IgD-negative memory B cell (primary cell): Measurements from ENCODE around the gene PTH1R. TPM values are rescaled to one million over a fixed set of nuclear protein-coding genes. Genes with fewer than 3 reads are reported as not detected.
A peak's percentile ranks its signal among the peaks of the same experiment; 100 is the strongest.

ENCODE experiments used
- H3K27ac Mint-ChIP-seq, 3 donors: one replicate each; pipeline ENCODE4 v1.8.0; 2020 to 2022; ENCODE audit warnings: mild to moderate bottlenecking in 3 of 3, mixed read lengths in 3 of 3, moderate library complexity in 1 of 3
- H3K27me3 Mint-ChIP-seq: one replicate; pipeline ENCODE4 v1.8.0; 2021; ENCODE audit warnings: mixed read lengths
- H3K36me3 Mint-ChIP-seq: one replicate; pipeline ENCODE4 v1.8.0; 2020; ENCODE audit warnings: mild to moderate bottlenecking, mixed read lengths
- H3K4me1 Mint-ChIP-seq, 3 donors: one replicate each; pipeline ENCODE4 v1.8.0; 2020 to 2022; ENCODE audit warnings: mixed read lengths in 3 of 3, mild to moderate bottlenecking in 1 of 3
- H3K4me3 Mint-ChIP-seq, 4 donors: one replicate each; pipeline ENCODE4 v1.8.0; 2020 to 2022; ENCODE audit warnings: mild to moderate bottlenecking in 4 of 4, mixed read lengths in 4 of 4, moderate library complexity in 3 of 4
- H3K9me3 Mint-ChIP-seq, 3 donors: one replicate each; pipeline ENCODE4 v1.8.0; 2020 to 2021; ENCODE audit warnings: mixed read lengths in 3 of 3, mild to moderate bottlenecking in 1 of 3
- polyA plus RNA-seq: library from polyadenylated mRNA; unstranded; fragments of 300-500 nt; fragmentation: Illumina TruSeq; gene quantifications from one replicate; pipeline ENCODE4 v1.2.3, GENCODE V29; 2021

The PTH1R gene
- polyA plus RNA-seq, 1 donor from 2014 or later: not detected

- Mint-ChIP-seq H3K4me3 (no peak overlapping the region), H3K9me3 (no peaks in the 10 kb centered on the region), H3K4me1 (peaks cover 0 to 5% (median 4%) of the 10 kb centered on the region in 3 donors), H3K36me3 (peaks cover 3% of the 10 kb centered on the region), H3K27ac (peak overlapping the region in 1 of 3 donors; percentile 19), H3K27me3 (no peaks in the 10 kb centered on the region)
Measured at GRCh38 chr3:46912986-46913385, 35.5 kb downstream of the PTH1R start.

DNA sequence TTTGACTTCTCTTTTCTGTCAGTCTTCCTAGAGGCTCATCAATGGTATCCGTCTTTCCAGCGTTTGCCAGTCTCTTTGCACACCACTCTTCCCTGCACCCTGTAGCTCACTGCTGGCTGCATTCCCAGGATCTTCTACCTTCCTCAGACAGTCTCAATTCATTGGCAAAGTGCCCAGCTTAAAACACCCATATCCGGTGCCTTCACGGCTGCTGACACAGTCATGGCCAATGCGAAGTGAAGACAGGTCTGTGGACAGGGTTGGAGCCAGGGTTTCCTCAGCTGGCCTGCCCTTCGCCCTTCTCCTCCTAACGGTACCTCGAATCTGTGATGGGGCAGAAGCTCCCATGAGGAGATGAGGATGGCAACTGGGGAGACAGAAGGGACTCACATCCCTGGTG is 36.1 kb downstream of the PTH1R start:
- H3K36me3 Mint-ChIP-seq: peaks cover 6% of the 10 kb centered on the region
- H3K27me3 Mint-ChIP-seq: no peaks in the 10 kb centered on the region
- peaks cover 0 to 5% (median 4%) of the 10 kb centered on the region in 3 donors for H3K4me1 Mint-ChIP-seq
- no peak overlapping the region for H3K4me3 Mint-ChIP-seq
- H3K9me3 Mint-ChIP-seq: no peaks in the 10 kb centered on the region
- no peak overlapping the region for H3K27ac Mint-ChIP-seq

GRCh38 chr3:46914849-46915248 is 37.3 kb downstream of the PTH1R start:
- H3K27ac Mint-ChIP-seq: peak overlapping the region in 1 of 3 donors; percentile 4
- peaks cover 11% of the 10 kb centered on the region for H3K36me3 Mint-ChIP-seq
- no peak overlapping the region for H3K4me3 Mint-ChIP-seq
- H3K27me3 Mint-ChIP-seq: no peaks in the 10 kb centered on the region
- H3K9me3 Mint-ChIP-seq: no peaks in the 10 kb centered on the region
- no peaks in the 10 kb centered on the region for H3K4me1 Mint-ChIP-seq

DNA sequence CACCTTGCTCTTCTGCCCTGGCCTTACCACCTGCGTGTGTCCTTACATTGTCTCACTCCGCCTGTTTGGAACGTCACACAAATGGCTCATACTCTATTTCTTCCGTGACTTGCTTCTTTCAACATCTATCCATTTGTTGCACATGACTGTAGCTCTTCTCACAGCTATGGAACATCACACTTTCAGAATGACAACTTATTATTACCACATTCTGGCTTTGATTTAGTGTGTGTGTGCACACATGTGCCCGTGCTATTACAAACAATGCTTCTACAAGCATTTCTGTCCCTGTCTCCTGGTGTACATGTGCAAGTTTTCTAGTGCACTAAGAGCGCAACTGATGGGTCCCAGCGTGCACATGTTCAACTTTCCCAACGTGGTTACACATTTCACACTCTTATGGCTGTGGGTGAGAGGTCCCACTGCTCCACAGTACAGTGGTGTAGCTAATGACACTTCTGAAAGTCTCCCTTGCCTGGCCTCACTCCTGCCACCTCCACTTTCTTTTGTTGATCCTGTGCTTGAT is 37.8 kb downstream of the PTH1R start:
- Mint-ChIP-seq H3K4me3 (no peak overlapping the region), H3K9me3 (no peaks in the 10 kb centered on the region), H3K27me3 (no peaks in the 10 kb centered on the region), H3K27ac (peak overlapping the region; percentile 4 to 60 (median 27)), H3K4me1 (no peaks in the 10 kb centered on the region), H3K36me3 (peaks cover 11% of the 10 kb centered on the region)

DNA sequence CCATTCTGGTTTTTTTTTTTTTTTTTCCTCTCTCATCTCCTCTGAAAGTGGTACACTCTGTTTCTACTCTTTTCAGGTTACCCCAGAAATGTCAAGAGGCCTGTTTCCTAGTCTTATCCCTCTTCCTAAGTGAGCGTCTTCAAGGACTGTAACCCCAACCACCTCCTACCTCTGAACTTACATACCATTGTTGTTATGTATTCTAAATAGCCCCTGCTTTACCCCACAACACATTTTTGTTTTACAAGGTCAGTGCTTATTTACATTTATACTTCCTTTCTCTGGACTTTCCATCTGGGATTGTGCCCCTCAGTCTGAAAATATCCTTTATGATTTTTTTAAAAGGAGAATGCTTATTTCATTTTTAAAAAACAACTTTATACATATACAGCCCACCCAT is 38.8 kb downstream of the PTH1R start:
- H3K4me3 Mint-ChIP-seq: no peak overlapping the region
- no peaks in the 10 kb centered on the region for H3K4me1 Mint-ChIP-seq
- no peak overlapping the region for H3K27ac Mint-ChIP-seq
- peaks cover 11% of the 10 kb centered on the region for H3K36me3 Mint-ChIP-seq
- H3K27me3 Mint-ChIP-seq: no peaks in the 10 kb centered on the region
- no peaks in the 10 kb centered on the region for H3K9me3 Mint-ChIP-seq

GRCh38 chr3:46916799-46917198 is 39.3 kb downstream of the PTH1R start:
- H3K27ac Mint-ChIP-seq: peak overlapping the region in 1 of 3 donors; percentile 59
- no peaks in the 10 kb centered on the region for H3K27me3 Mint-ChIP-seq
- H3K4me3 Mint-ChIP-seq: no peak overlapping the region
- H3K36me3 Mint-ChIP-seq: peaks cover 11% of the 10 kb centered on the region
- no peaks in the 10 kb centered on the region for H3K4me1 Mint-ChIP-seq
- H3K9me3 Mint-ChIP-seq: no peaks in the 10 kb centered on the region

DNA sequence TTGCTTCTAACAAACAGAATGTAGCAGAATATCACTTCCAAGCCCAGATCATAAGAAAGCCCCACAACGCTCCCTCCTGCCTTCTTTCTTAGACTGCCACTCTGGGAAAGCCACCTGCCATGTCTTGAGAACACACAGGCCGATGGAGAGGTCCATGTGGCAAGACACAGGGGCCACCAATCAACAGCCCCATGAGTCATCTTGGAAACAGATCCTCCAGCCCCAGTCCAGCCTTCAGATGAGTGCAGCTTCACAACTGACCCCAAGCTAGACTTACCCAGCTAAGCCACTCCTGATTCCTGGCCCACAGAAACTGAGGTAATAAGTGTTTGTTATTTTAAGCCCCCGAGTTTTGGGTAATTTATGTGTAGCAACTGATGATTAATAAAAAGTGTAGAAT is 39.7 kb downstream of the PTH1R start:
- no peaks in the 10 kb centered on the region for H3K4me1 Mint-ChIP-seq
- H3K36me3 Mint-ChIP-seq: peaks cover 11% of the 10 kb centered on the region
- no peaks in the 10 kb centered on the region for H3K9me3 Mint-ChIP-seq
- no peaks in the 10 kb centered on the region for H3K27me3 Mint-ChIP-seq
- H3K27ac Mint-ChIP-seq: no peak overlapping the region
- no peak overlapping the region for H3K4me3 Mint-ChIP-seq

GRCh38 chr3:46918202-46918601 is 40.7 kb downstream of the PTH1R start:
- Mint-ChIP-seq H3K9me3 (no peaks in the 10 kb centered on the region), H3K4me3 (no peak overlapping the region), H3K27ac (no peak overlapping the region), H3K27me3 (no peaks in the 10 kb centered on the region), H3K4me1 (peaks cover 0 to under 1% (median 0%) of the 10 kb centered on the region in 3 donors), H3K36me3 (peaks cover 11% of the 10 kb centered on the region)

- H3K36me3 Mint-ChIP-seq: peaks cover 13% of the 10 kb centered on the region
- peaks cover 3 to 4% (median 4%) of the 10 kb centered on the region in 3 donors for H3K4me1 Mint-ChIP-seq
- H3K27ac Mint-ChIP-seq: no peak overlapping the region
- H3K9me3 Mint-ChIP-seq: no peaks in the 10 kb centered on the region
- H3K4me3 Mint-ChIP-seq: no peak overlapping the region
- no peaks in the 10 kb centered on the region for H3K27me3 Mint-ChIP-seq
Measured at GRCh38 chr3:46918634-46919033, 41.1 kb downstream of the PTH1R start.

GRCh38 chr3:46921041-46921440 is 43.5 kb downstream of the PTH1R start:
- Mint-ChIP-seq H3K4me1 (peaks cover 5 to 20% (median 15%) of the 10 kb centered on the region in 3 donors), H3K27ac (peak overlapping the region in 1 of 3 donors; percentile 16)

GRCh38 chr3:46921871-46922271 is 44.4 kb downstream of the PTH1R start:
- Mint-ChIP-seq H3K27me3 (no peaks in the 10 kb centered on the region), H3K9me3 (no peaks in the 10 kb centered on the region), H3K4me3 (peak overlapping the region in 1 of 4 donors; percentile 43), H3K27ac (peak overlapping the region in 2 of 3 donors; percentile 12 to 46), H3K4me1 (peaks cover 9 to 26% (median 22%) of the 10 kb centered on the region in 3 donors), H3K36me3 (peaks cover 11% of the 10 kb centered on the region)

More at GRCh38 chr3:46921041-46921440, 43.5 kb downstream of the PTH1R start:
- Mint-ChIP-seq H3K4me3 (no peak overlapping the region), H3K27me3 (no peaks in the 10 kb centered on the region), H3K36me3 (peaks cover 13% of the 10 kb centered on the region), H3K9me3 (no peaks in the 10 kb centered on the region)

DNA sequence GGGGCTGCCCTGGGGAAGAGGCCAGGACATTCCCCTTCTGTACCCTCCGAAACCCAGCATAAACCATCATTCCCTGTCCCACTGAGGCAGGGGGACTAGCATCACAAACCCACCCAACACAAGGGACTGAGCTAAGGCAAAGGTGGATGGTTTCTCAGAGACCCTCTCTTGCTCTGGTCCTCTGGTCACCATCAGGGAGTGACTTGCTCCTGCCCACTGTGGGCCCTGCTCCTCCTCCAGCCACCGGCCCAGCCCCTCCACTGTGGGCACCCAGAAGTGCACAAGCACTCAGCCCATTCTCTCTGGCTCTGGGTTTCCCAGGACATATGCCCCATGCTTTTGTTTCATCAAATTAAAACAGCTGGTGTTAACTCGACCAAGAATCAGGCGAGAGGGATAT is 44.9 kb downstream of the PTH1R start:
- no peaks in the 10 kb centered on the region for H3K27me3 Mint-ChIP-seq
- H3K4me1 Mint-ChIP-seq: peaks cover 14 to 32% (median 27%) of the 10 kb centered on the region in 3 donors
- peaks cover 11% of the 10 kb centered on the region for H3K36me3 Mint-ChIP-seq
- H3K4me3 Mint-ChIP-seq: peak overlapping the region in 1 of 4 donors; percentile 63
- peak overlapping the region in 1 of 3 donors; percentile 12 for H3K27ac Mint-ChIP-seq
- H3K9me3 Mint-ChIP-seq: no peaks in the 10 kb centered on the region

GRCh38 chr3:46922871-46923558 is 45.5 kb downstream of the PTH1R start:
- peak overlapping the region in 2 of 4 donors; percentile 39 to 60 for H3K4me3 Mint-ChIP-seq
- H3K27ac Mint-ChIP-seq: peak overlapping the region; percentile 61 to 83 (median 67)
- H3K27me3 Mint-ChIP-seq: no peaks in the 10 kb centered on the region
- H3K4me1 Mint-ChIP-seq: peaks cover 15 to 33% (median 32%) of the 10 kb centered on the region in 3 donors
- peaks cover 11% of the 10 kb centered on the region for H3K36me3 Mint-ChIP-seq
- no peaks in the 10 kb centered on the region for H3K9me3 Mint-ChIP-seq

DNA sequence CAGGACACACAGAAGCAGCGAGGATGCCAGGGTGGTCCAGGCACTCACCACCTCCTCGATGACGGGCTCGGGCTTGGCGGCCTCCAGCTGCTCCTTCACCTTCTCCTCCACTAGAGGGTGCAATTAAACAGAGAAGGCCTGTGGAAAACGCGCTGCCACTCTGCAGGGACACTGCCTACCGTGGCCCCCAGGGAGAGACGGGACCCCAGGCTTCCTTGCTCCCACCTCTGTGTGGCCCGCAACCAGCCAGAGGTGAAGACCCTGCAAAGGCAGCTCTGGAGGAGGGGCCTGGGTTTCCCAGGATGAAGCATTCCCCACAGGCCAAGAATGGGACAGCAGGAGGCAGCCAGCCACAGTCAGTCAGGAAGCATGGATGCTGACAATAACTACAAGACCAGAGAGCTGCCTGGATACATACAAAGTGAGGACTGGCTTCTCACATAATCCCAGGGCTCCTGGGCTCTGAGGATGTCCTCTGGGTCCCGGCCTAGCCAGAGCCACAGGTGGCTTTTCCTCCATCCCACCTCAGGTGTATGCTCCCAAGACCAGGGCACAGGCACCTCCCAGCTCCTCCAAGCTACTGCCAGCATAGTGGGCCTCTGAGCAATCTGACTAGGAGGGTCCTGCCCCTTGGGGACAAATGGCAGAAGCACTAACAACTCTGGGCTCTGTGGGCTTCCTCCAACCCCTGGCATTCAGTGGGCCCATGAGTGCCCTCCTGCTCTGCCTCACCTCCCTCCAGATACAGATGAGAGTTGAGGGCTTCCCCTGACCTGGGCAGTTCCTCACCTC is 46.2 kb downstream of the PTH1R start:
- peak overlapping the region; percentile 53 to 83 (median 61) for H3K27ac Mint-ChIP-seq
- no peaks in the 10 kb centered on the region for H3K27me3 Mint-ChIP-seq
- H3K9me3 Mint-ChIP-seq: peaks cover 0 to 6% (median 6%) of the 10 kb centered on the region in 3 donors
- peak overlapping the region in 2 of 4 donors; percentile 53 to 60 for H3K4me3 Mint-ChIP-seq
- peaks cover 10% of the 10 kb centered on the region for H3K36me3 Mint-ChIP-seq
- H3K4me1 Mint-ChIP-seq: peaks cover 22 to 41% (median 39%) of the 10 kb centered on the region in 3 donors
